Right renal cortex interstitium (tissue), 3 donors: Measurements from ENCODE around the gene TAS2R4. TPM values are rescaled to one million over a fixed set of nuclear protein-coding genes. Genes with fewer than 3 reads are reported as not detected.
A peak's percentile ranks its signal among the peaks of the same experiment; 100 is the strongest.
"Not testable (repeated sequence)": the region's sequence is repeated elsewhere in the genome, so short reads cannot be mapped to it uniquely, and the experiment has no call there.

Experiments used
- DNase-seq, 3 donors: peaks; one replicate each; pipeline ENCODE4 v3.0.0-alpha.2; 2013; ENCODE audit warnings: low read depth in 3 of 3, low spot score in 2 of 3
- polyA plus RNA-seq, 3 donors: library from polyadenylated mRNA; unstranded; fragments of 120-200 nt; gene quantifications; one replicate each; pipeline ENCODE4 v1.2.1, GENCODE V29; 2013; ENCODE audit not compliant: insufficient read length in 3 of 3

TAS2R4 gene
- 1 to 10 TPM in 2 of 3 donors, under 1 TPM in 1; 0.92 to 1.2 (median 1.2) TPM for polyA plus RNA-seq

DNA sequence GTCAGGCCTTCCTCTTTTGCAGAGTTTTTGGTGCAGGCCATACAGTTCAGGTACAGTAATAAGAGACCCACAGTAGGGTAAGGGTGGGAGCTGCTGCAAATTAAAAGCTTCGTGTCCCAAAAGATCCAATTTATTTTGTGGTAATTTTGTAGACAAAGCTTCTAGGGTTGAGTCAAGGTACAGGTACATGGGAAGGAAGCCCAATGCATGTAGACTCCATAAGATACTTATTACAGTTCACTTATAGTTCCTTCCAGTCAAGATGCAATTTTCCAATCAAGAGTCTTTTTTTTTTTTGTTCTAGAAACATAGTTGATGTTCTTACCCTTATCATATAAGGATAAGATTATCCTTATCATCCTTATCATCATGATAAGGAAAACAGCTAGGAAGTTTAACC lies at the start of gene TAS2R4:
TAS2R4 (plus strand) TSS at position 301 of the 400 bp plus-strand sequence. CDS start 1,815 bp downstream, outside the sequence.
- DNase-seq, result no peak

DNA sequence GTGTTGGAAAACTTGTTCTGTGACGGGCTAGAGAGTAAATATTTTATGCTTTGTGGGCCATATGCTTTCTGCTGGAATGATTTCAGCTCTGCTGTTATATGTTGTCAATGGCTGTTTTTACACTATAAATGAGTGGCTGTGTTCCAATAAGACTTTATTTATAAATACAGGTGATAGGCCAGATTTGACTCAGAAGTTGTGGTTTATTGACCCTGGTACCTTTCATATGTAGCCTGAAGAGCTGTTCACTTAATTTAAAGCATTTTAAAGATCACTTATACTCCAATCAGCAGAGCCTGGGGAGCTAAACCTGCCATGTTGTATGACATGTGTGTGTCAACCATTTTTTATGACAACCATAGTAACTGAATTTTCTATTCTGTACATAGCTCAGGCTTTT lies 47.5 kb upstream of the TAS2R4 start:
- no peak for DNase-seq

DNA sequence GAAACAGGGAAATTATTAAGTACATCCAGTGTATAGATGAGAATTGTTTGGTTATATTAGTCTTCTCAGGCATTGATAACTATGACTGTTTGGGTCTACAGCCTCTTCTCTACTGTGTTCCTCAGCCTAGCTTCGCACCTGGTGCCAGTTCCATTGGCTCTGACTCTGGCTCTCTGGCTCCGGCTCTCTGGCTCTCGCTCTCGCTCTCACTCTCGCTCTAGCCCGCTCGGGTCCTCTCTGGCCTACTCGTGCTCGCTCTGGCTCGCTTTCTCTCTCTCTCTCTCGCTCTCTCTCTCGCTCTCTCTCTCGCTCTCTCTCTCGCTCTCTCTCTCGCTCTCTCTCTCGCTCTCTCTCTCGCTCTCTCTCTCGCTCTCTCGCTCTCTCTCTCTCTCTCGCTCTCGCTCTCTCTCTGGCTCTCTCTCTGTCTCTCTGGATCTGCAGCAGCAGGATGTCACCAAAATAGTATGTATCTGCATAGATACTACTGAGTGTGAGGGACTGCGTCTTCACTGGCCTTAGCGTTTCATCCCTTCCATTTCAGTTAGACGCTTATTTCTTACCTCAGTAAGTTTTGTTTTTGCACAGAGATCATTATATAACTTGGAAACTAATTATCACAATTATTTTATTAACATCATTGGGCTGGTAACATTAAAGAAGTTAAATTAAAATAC lies 44.9 kb upstream of the TAS2R4 start:
- DNase-seq, result no peak

- no peak for DNase-seq
Observed at GRCh38 chr7:141737118-141737835, 39.2 kb upstream of the TAS2R4 start.

- DNase-seq, result peak; percentile 91 to 95 (median 94)
Observed at GRCh38 chr7:141737836-141738591, 38.5 kb upstream of the TAS2R4 start, which contains the start of gene SSBP1. Gene SSBP1 (plus strand): TSS chr7:141738358. CDS start chr7:141739167, 809 bp downstream.

GRCh38 chr7:141738592-141739013 lies 37.9 kb upstream of the TAS2R4 start:
- DNase-seq, result peak in 1 of 3 donors; percentile 18

DNA sequence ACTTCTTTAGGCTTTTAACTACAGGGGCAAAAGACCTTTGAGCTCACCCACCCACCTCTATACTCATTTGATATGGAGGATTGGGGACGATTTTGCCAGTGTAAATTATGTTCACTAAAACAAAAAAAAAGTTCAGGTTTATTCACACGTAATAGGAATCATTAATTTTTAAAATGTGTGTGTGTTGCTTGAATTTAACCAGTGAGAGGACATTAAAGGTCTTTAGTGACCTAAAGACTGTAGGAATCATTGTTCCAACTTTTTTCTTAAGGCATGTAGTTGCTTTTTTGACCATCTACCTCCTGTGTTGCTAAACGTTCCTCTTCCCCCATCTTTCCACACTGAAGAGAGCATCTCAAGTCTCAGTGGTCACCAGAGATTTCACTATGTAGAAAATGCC lies 37.2 kb upstream of the TAS2R4 start:
- DNase-seq, result no peak

GRCh38 chr7:141742229-141742628 lies 34.2 kb upstream of the TAS2R4 start:
- DNase-seq, result no peak

DNA sequence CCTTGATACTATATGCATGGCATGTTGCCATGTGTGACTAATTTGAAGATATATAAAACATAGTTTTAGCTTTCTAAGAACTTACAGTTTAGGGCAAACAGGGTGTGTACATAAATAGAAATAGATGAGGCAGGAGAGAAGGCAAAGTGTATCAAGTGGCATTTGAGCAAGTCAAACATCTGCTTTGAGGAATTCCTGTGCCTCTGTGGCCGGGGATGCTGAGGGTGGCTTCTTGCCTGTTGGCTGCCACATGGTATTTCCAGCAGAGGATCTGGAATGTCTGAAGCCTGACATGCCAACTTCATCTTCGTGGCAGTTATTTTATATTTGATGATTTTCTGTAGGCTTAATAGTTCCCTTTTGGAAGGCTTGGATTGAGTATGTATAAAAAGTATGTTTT lies 32.3 kb upstream of the TAS2R4 start:
- DNase-seq, result no peak

- DNase-seq, result no peak
Observed at GRCh38 chr7:141748396-141748795, 28.1 kb upstream of the TAS2R4 start.

GRCh38 chr7:141751904-141752303 lies 24.6 kb upstream of the TAS2R4 start:
- DNase-seq, result not testable (repeated sequence)

DNA sequence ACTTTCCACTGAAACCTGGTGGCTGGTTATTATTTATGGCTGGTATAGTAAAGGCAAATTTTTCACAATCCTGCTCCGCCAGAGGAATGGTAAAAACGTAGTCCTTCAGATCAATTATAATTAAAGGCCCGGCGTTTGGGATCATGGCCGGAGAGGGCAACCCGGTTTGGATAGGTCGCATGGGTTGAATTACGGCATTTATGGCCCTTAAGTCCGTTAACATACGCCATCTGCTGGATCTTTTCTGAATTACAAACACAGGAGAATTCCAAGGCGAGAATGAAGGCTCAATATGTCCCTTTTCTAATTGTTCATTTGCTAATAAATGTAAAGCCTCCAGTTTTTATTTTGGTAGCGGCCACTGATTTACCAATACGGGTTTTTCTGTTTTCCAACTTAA lies 23.8 kb upstream of the TAS2R4 start:
- DNase-seq, result no peak

GRCh38 chr7:141754939-141755338 lies 21.5 kb upstream of the TAS2R4 start:
- DNase-seq, result no peak

GRCh38 chr7:141763797-141764196 lies 12.7 kb upstream of the TAS2R4 start, which contains the start of gene TAS2R3:
Gene TAS2R3 (plus strand): TSS chr7:141764097. CDS start chr7:141764159, 62 bp downstream.
- no peak for DNase-seq

- DNase-seq, result not testable (repeated sequence)
Observed at GRCh38 chr7:141770083-141770583, 6.3 kb upstream of the TAS2R4 start.

DNA sequence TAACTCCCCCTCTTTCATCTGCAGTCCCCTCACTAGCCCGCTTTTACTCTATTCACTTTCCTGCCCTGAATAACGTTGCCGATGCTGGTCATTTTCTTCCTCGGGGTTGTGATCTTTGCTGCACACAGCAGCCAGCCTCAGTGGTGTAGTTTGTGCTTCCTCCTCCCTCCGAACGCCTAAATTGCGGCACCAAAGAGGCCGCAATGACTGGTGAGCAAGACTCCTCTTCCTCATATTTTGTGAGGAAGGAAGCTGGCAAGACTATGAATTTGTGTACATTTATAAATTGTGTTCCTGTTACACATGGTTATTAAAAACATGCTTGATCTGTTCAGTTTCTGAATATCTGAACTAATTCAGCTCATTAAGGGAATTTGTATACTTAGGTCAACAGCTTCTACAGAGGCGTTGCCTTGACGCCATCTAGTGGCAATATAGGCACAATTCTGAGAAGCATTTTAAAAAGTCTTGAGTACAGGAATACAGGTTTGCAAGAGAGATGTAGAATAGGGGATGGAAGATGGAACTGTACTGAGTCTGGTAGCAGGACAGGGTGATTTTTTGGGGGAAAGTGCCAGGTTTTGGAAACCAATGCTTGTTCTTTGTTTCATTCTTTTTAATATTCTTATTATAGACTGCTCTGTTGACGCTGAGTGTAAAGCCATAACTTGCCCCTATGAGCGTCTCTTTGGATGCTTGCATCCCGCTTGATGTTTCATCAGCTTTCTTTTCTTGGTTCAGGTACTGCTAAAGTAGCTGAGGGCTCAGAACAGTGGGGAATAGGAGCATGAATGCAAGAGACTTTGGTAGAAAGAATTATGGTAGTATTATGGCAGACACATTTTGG lies 9.5 kb downstream of the TAS2R4 start:
- peak in 2 of 3 donors; percentile 7 to 12 for DNase-seq

- no peak for DNase-seq
Observed at GRCh38 chr7:141788296-141788695, 11.8 kb downstream of the TAS2R4 start.

DNA sequence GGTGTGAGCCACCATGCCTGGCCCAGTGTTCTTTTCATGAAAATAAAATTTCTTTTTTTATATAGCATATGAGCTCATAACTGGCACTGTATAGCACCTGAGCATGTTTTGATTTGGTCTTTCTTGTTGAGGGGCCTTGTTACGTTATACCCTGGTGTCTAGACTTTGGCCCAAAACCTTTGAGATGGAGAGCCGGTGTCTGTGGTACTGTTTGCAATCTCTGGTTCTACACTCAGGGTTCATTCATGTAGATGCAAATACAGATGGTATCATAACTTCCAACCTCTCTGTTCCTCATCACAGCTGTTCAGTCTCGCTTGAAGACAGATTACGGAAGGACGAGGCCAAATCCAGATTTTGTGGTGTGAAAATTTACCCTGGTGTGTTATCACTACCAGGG lies 13.4 kb downstream of the TAS2R4 start, which contains the start of gene TAS2R5:
TAS2R5 (plus strand) TSS at position 301 of the 400 bp plus-strand sequence. CDS start 145 bp downstream, outside the sequence.
- DNase-seq, result no peak

GRCh38 chr7:141792526-141792925 lies 16.1 kb downstream of the TAS2R4 start:
- no peak for DNase-seq

- no peak for DNase-seq
Observed at GRCh38 chr7:141820067-141820466, 43.6 kb downstream of the TAS2R4 start.
